Measurements from ENCODE around the gene TRAPPC14. TPM values are rescaled to one million over a fixed set of nuclear protein-coding genes. Genes with fewer than 3 reads are reported as not detected.
"Not testable (repeated sequence)": the region's sequence is repeated elsewhere in the genome, so short reads cannot be mapped to it uniquely, and the experiment has no call there.

The TRAPPC14 gene, protein sequence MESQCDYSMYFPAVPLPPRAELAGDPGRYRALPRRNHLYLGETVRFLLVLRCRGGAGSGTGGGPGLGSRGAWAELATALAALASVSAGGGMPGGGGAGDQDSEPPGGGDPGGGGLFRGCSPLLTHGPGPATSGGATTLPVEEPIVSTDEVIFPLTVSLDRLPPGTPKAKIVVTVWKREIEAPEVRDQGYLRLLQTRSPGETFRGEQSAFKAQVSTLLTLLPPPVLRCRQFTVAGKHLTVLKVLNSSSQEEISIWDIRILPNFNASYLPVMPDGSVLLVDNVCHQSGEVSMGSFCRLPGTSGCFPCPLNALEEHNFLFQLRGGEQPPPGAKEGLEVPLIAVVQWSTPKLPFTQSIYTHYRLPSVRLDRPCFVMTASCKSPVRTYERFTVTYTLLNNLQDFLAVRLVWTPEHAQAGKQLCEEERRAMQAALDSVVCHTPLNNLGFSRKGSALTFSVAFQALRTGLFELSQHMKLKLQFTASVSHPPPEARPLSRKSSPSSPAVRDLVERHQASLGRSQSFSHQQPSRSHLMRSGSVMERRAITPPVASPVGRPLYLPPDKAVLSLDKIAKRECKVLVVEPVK
- 10 to 100 TPM; 21.2 to 21.6 TPM for total RNA-seq

GRCh38 chr7:100158229-100159098 is at the start of gene TRAPPC14:
Gene TRAPPC14 (minus strand): TSS chr7:100158723. CDS start chr7:100158499, 224 bp downstream.
- CTCF ChIA-PET, result interaction anchor here (2.9 kb wide), 1 partner anchor 59 kb away, joined by 11 read pairs; no protein-coding TSS in a partner anchor
- intact Hi-C loops (cut with micrococcal nuclease), result loop anchor here (1.0 kb wide), 2 partner anchors 8 to 10 kb away; partner anchors contain the start of gene LAMTOR4
- Mint-ChIP-seq H3K4me1 (ENCODE audit: low read depth) (peaks cover 37% of the 10 kb centered on the region), H3K4me3 (peak within 1 kb of the TSS; percentile 78), H3K9me3 (no peaks in the 10 kb centered on the region), H3K36me3 (ENCODE audit: low read depth) (peaks cover 10% of the 10 kb centered on the region), H3K27ac (peak within 1 kb of the TSS; percentile 83), H3K27me3 (ENCODE audit: low read depth) (no peaks in the 10 kb centered on the region)
- peak; percentile 94 for DNase-seq

- Mint-ChIP-seq H3K36me3 (ENCODE audit: low read depth) (no peaks in the 10 kb centered on the region), H3K9me3 (no peaks in the 10 kb centered on the region), H3K4me1 (ENCODE audit: low read depth) (peaks cover 18% of the 10 kb centered on the region), H3K4me3 (no peak overlapping the region), H3K27me3 (ENCODE audit: low read depth) (no peaks in the 10 kb centered on the region), H3K27ac (no peak overlapping the region)
- intact Hi-C loops (cut with micrococcal nuclease), result no loop called here
- CTCF ChIA-PET, result interaction anchor here (1.1 kb wide), 1 partner anchor 11 kb away, joined by 4 read pairs; no protein-coding TSS in a partner anchor
- no peak for DNase-seq
Observed at GRCh38 chr7:100204454-100204853, 45.9 kb upstream of the TRAPPC14 start.

- peaks cover 9% of the 10 kb centered on the region for H3K4me1 Mint-ChIP-seq (ENCODE audit: low read depth)
- no peaks in the 10 kb centered on the region for H3K27me3 Mint-ChIP-seq (ENCODE audit: low read depth)
- intact Hi-C loops (cut with micrococcal nuclease), result no loop called here
- H3K27ac Mint-ChIP-seq, result no peak overlapping the region
- DNase-seq, result no peak
- no peak overlapping the region for H3K4me3 Mint-ChIP-seq
- CTCF ChIA-PET, result interaction anchor here (1.1 kb wide), 1 partner anchor 10 kb away, joined by 3 read pairs; no protein-coding TSS in a partner anchor
- H3K36me3 Mint-ChIP-seq (ENCODE audit: low read depth), result no peaks in the 10 kb centered on the region
- no peaks in the 10 kb centered on the region for H3K9me3 Mint-ChIP-seq
Observed at GRCh38 chr7:100200693-100201092, 42.2 kb upstream of the TRAPPC14 start.

DNA sequence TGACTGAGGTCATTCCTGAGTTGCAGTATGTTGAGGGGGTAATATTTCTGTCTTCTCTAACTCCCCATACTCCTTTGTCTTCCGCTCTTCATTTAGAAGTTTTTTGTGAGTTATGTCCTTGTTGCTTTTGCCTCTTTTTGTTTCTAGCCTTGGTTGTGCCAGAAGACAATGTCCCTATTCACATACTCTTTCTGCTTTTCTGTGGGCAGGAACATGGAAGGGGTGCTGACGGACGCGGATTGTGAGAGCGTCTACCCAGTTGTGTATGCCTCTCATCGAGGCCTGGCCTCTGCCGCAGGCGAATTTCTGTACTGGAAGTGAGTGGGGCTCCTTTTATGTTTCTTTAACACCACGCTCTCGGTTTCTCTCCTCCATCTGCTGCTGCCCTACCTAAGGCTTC is 39.7 kb upstream of the TRAPPC14 start:
- Mint-ChIP-seq H3K27me3 (ENCODE audit: low read depth) (no peaks in the 10 kb centered on the region), H3K27ac (no peak overlapping the region), H3K4me1 (ENCODE audit: low read depth) (peaks cover 26% of the 10 kb centered on the region), H3K4me3 (no peak overlapping the region), H3K36me3 (ENCODE audit: low read depth) (peaks cover 3% of the 10 kb centered on the region), H3K9me3 (no peaks in the 10 kb centered on the region)
- CTCF ChIA-PET, result no interaction called here
- DNase-seq, result no peak
- intact Hi-C loops (cut with micrococcal nuclease), result no loop called here

- intact Hi-C loops (cut with micrococcal nuclease); H3K36me3 Mint-ChIP-seq (ENCODE audit: low read depth); H3K27me3 Mint-ChIP-seq (ENCODE audit: low read depth); H3K9me3 Mint-ChIP-seq; DNase-seq; H3K4me3 Mint-ChIP-seq: not testable (repeated sequence)
- CTCF ChIA-PET, result interaction anchor here (0.6 to 4.9 kb wide), 6 partner anchors 19 to 201 kb away, joined by 4 to 14 read pairs (median 5); partner anchors contain the start of gene GPC2
- Mint-ChIP-seq H3K27ac (peak overlapping the region; percentile 21), H3K4me1 (ENCODE audit: low read depth) (peaks cover 46% of the 10 kb centered on the region)
Observed at GRCh38 chr7:100195901-100196322, 37.4 kb upstream of the TRAPPC14 start.

DNA sequence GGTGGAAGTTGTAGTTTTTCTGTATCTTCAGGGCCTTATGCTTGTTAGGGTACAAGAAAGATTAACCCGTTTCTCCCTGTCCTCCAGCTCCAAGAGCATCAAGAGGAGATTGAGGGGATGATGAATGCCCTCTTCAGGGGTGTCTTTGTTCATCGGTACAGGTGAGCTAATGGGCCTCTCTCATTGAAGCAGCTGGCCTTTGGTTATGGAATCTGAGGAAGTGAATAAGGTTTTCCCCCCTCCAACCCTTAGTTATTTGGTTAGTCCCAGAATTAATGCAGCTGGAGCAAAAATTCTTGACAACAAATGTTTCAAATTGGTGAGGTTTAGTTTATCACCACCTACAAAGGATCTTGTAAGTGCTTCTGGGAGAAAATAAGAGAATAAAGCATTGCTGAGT is 36.7 kb upstream of the TRAPPC14 start:
- H3K4me3 Mint-ChIP-seq, result no peak overlapping the region
- peaks cover 51% of the 10 kb centered on the region for H3K4me1 Mint-ChIP-seq (ENCODE audit: low read depth)
- intact Hi-C loops (cut with micrococcal nuclease), result no loop called here
- no peak for DNase-seq
- H3K36me3 Mint-ChIP-seq (ENCODE audit: low read depth), result peaks cover 3% of the 10 kb centered on the region
- H3K9me3 Mint-ChIP-seq, result no peaks in the 10 kb centered on the region
- H3K27me3 Mint-ChIP-seq (ENCODE audit: low read depth), result no peaks in the 10 kb centered on the region
- H3K27ac Mint-ChIP-seq, result peak overlapping the region; percentile 10
- CTCF ChIA-PET, result interaction anchor here (1.5 to 4.9 kb wide), 4 partner anchors 14 to 62 kb away, joined by 4 to 17 read pairs (median 10); no protein-coding TSS in a partner anchor

DNA sequence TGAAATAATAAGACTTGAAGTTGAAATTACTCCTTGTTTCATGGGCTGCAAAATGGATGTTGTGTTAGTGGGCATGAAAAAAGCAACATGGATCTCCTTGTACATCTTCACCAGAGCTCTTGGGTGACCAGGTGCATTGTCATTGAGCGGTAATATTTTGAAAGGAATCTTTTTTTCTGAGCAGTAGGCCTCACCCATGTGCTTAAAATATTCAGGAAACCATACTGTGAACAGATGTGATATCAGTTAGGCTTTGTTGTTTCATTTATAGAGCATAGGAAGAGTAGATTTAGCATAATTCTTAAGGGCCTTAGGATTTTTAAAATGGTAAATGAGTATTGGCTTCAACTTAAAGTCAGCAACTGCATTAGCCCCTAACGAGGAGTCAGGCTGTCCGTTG is 34.4 kb upstream of the TRAPPC14 start:
- intact Hi-C loops (cut with micrococcal nuclease), result no loop called here
- peaks cover 55% of the 10 kb centered on the region for H3K4me1 Mint-ChIP-seq (ENCODE audit: low read depth)
- peaks cover 3% of the 10 kb centered on the region for H3K36me3 Mint-ChIP-seq (ENCODE audit: low read depth)
- no peak overlapping the region for H3K4me3 Mint-ChIP-seq
- CTCF ChIA-PET, result interaction anchor here (0.9 to 4.9 kb wide), 10 partner anchors 12 to 64 kb away, joined by 3 to 17 read pairs (median 4); partner anchors contain the start of gene GAL3ST4
- no peak for DNase-seq
- no peak overlapping the region for H3K27ac Mint-ChIP-seq
- no peaks in the 10 kb centered on the region for H3K9me3 Mint-ChIP-seq
- no peaks in the 10 kb centered on the region for H3K27me3 Mint-ChIP-seq (ENCODE audit: low read depth)

DNA sequence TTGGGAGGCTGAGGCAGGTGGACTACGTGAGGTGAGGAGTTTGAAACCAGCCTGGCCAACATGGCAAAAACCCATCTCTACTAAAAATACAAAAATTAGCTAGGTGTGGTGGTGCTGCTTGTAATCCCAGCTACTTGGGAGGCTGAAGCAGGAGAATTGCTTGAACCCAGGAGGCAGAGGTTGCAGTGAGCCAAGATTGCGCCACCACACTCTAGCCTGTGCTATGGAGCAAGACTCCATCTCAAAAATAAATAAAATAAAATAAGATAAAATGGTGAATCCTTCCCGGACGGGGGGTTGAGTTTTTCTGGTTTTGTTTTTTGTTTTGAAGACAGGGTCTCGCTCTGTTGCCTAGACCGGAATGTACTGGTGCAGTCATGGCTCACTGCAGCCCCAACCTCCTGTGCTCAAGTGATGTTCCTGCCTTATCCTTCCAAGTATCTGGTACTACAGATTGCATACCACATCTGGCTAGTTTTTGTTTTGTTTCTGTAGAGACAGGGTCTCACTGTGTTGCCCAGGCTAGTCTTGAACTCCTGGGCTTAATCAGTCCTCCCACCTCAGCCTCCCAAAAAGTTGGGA is 33.8 kb upstream of the TRAPPC14 start:
- H3K36me3 Mint-ChIP-seq (ENCODE audit: low read depth); intact Hi-C loops (cut with micrococcal nuclease); H3K4me3 Mint-ChIP-seq; H3K27me3 Mint-ChIP-seq (ENCODE audit: low read depth); H3K9me3 Mint-ChIP-seq; DNase-seq: not testable (repeated sequence)
- CTCF ChIA-PET, result interaction anchor here (0.6 to 4.9 kb wide), 6 partner anchors 17 to 87 kb away, joined by 3 to 17 read pairs (median 4); no protein-coding TSS in a partner anchor
- Mint-ChIP-seq H3K4me1 (ENCODE audit: low read depth) (peaks cover 55% of the 10 kb centered on the region), H3K27ac (peak overlapping the region; percentile 56)

DNA sequence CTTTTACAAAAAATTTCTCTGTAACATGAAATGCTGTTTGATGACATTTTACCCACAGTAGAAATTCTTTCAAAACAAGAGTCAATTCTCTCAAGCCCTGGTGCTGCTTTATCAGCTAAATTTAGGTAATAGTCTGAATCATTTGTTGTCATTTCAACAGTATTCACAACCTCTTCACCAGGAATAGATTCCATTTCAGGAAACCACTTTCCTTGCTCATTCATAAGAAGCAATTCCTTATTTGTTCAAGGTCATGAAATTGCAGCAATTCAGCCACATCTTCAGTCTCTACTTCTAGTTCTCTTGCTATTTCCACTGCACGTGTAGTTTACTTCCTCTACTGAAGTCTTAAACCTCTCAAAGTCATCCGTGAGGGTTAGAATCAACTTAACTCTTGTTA is 33.3 kb upstream of the TRAPPC14 start:
- H3K9me3 Mint-ChIP-seq, result no peaks in the 10 kb centered on the region
- DNase-seq, result no peak
- H3K4me3 Mint-ChIP-seq, result no peak overlapping the region
- peaks cover 3% of the 10 kb centered on the region for H3K36me3 Mint-ChIP-seq (ENCODE audit: low read depth)
- H3K27ac Mint-ChIP-seq, result peak overlapping the region; percentile 56
- peaks cover 55% of the 10 kb centered on the region for H3K4me1 Mint-ChIP-seq (ENCODE audit: low read depth)
- no peaks in the 10 kb centered on the region for H3K27me3 Mint-ChIP-seq (ENCODE audit: low read depth)
- CTCF ChIA-PET, result interaction anchor here (1.6 to 4.9 kb wide), 2 partner anchors 26 to 59 kb away, joined by 4 to 14 read pairs; no protein-coding TSS in a partner anchor
- intact Hi-C loops (cut with micrococcal nuclease), result no loop called here

- Mint-ChIP-seq H3K27ac (peak overlapping the region; percentile 80), H3K36me3 (ENCODE audit: low read depth) (peaks cover 3% of the 10 kb centered on the region), H3K4me3 (no peak overlapping the region), H3K27me3 (ENCODE audit: low read depth) (no peaks in the 10 kb centered on the region), H3K9me3 (no peaks in the 10 kb centered on the region), H3K4me1 (ENCODE audit: low read depth) (peaks cover 45% of the 10 kb centered on the region)
- intact Hi-C loops (cut with micrococcal nuclease), result loop anchor here (1.0 kb wide), 4 partner anchors 19 to 217 kb away; partner anchors contain the start of gene LAMTOR4
- CTCF ChIA-PET, result interaction anchor here (0.5 to 3.9 kb wide), 16 partner anchors 8 to 217 kb away, joined by 3 to 39 read pairs (median 4); partner anchors contain the start of genes GPC2 and STAG3
- no peak for DNase-seq
Observed at GRCh38 chr7:100190048-100190711, 31.7 kb upstream of the TRAPPC14 start.

DNA sequence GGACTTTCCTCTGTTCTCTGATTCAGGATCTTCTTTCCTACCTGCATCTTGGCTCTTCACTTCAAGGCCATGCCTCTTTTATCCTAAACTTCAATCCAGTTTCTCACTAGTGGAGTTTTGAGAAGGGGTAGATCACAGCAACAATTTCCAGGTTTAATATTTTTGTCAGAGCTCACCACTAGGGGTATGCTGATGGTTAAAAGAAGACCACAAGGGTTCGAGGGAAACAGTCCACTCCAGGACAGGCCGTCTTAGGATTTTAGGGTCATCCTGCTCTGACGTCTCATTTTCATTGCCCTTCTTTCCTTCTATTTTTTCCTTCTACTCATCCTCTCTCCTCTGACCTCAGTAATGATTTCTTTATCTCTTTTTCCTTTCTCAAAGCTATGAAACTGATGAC is 30.5 kb upstream of the TRAPPC14 start:
- peaks cover 37% of the 10 kb centered on the region for H3K4me1 Mint-ChIP-seq (ENCODE audit: low read depth)
- no peaks in the 10 kb centered on the region for H3K27me3 Mint-ChIP-seq (ENCODE audit: low read depth)
- DNase-seq, result no peak
- intact Hi-C loops (cut with micrococcal nuclease), result no loop called here
- CTCF ChIA-PET, result interaction anchor here (0.7 to 3.9 kb wide), 10 partner anchors 10 to 219 kb away, joined by 3 to 39 read pairs (median 4); partner anchors contain the start of genes GAL3ST4, GPC2 and STAG3
- no peak overlapping the region for H3K4me3 Mint-ChIP-seq
- no peaks in the 10 kb centered on the region for H3K9me3 Mint-ChIP-seq
- no peak overlapping the region for H3K27ac Mint-ChIP-seq
- H3K36me3 Mint-ChIP-seq (ENCODE audit: low read depth), result no peaks in the 10 kb centered on the region

Measured in activated naive CD4-positive, alpha-beta T cell treated with anti-CD3 and anti-CD28 coated beads for 36 hours (primary cell).